GM18498 (cell line): ENCODE measurements around the gene XYLT2.
"Not testable (repeated sequence)": the region's sequence is repeated elsewhere in the genome, so short reads cannot be mapped to it uniquely, and the experiment has no call there.

ENCODE experiments used
- ATAC-seq: cut with Tn5 transposase; IDR thresholded peaks from one replicate; pipeline ENCODE4 v1.9.1; 2021; ENCODE audit warnings: mild to moderate bottlenecking, moderate library complexity; ENCODE audit not compliant: unreplicated experiment

XYLT2 gene

GRCh38 chr17:50345432-50346312 lies at the start of gene XYLT2:
TSS of gene XYLT2 (plus strand) at chr17:50346126. CDS start at chr17:50346141, 15 bp downstream.
- ATAC-seq = peak; percentile 83

- ATAC-seq = no peak
Observed at GRCh38 chr17:50297407-50297865, 48.5 kb upstream of the XYLT2 start.

DNA sequence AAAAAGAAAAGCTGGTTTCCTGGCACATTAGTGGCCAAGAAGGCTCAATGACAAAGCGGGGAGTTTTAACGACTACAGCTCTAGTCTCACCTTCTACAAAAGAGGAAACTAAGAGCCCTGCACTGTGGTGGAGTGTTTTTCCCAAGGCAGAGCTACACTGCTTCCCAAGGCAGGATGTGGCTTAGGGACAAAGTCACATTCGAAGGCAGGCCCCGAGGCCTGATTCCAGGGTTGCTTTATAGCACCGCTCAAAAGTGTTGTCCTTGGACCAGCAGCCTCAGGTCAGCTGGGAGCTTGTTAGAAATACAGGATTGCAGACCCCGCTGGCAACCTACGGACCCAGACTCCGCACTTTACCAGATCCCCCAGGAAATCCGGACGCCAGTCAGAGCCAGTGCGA lies 47.9 kb upstream of the XYLT2 start:
- ATAC-seq = no peak

GRCh38 chr17:50299776-50300175 lies 46.1 kb upstream of the XYLT2 start:
- no peak for ATAC-seq

- ATAC-seq = not testable (repeated sequence)
Observed at GRCh38 chr17:50300824-50301223, 45.1 kb upstream of the XYLT2 start.

DNA sequence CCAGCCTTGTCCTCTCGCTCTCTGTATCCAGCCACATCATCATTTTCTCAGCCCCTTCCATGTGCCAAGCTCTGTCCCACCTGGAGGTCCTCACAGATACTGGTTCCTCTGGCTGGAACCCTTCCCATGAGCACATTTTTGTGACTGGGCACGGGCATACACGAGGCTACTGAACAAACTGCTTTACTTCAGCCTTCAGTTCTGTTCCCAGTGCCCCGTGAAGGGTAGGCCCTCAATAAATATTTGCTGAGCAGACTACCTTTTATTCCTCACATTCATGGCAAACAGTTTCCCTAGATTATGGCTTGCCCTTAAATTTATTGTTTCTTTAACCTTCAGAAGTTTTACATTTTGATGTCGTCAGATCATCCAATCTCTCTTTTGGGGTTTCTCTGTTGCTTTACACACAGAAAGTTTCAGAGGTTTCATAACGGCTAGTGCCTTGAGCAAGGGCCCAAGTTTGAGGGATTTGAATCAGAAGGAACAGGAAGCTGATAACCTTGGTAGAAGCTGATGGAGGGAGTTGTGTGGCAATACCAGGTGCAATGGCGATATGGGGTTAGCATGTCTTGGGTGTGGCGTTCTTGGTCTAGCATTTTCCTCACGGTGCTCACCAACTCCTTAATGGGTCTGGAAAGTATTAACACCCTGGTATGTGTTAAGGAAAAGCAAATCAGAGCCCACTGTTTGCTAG lies 43.9 kb upstream of the XYLT2 start:
- no peak for ATAC-seq

DNA sequence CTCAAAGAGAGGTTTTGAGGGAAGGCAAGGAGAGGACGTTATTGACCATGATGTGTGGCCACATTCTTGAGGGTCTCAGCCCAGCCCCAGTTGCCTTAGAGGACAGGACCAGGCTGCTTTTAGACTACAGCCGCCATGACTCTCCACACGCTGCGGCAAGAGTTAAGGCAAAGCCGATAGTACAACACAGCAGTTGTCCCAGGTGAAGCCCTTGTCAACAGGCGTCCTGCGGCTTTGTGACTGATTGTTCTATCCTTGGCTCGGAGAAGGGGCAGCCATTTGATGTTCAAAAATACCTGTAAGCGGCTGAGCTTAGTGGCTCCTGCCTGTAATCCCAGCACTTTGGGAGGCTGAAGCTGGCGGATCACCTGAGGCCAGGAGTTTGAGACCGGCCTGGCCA lies 42.9 kb upstream of the XYLT2 start:
- no peak for ATAC-seq

DNA sequence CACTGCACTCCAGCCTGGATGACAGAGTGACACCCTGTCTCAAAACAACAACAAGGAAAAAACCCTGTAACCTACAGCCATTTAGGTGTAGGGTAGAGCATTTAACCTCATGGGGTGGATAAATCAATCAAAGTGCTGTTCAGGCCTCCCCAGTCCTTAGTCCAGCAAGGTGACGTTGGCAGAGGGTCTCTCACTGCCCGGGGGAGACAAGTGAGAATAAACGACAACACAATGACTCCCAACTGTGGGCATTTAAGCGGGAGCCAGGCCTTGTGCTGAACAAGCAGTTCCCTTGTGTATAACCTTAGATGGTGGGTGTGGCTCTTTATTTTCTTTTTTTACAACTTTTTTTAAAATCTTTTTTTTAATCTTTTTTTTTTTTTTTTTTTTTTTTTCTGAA lies 42.3 kb upstream of the XYLT2 start:
- ATAC-seq = no peak

DNA sequence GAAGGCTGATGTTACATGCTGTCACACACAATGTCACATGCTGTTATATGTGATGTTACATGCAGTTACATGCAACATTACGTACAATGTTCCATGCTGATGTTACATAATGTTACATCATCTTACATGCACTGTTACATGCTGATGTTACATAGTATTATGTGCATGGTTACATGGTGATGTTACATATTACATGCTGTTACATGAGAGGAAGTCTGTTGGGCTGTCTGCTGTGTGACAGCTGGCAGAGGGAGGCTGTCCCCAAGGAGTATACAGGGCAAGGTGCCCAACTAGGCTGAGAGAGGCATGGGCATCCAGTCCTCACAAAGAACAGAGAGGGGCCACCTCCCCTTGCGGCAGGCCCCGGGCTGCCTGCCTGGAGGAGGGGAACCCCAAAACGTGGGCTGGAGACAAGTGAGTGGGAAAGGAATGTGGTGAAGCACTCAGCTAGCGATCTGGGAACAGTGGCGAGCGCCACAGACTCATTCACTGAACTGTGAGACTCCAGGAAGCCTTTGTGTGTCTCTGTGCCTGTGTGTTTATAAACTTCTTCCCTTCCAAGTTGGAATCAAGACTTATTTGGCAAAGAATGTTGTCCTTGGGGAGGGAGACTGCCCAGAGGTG lies 41.0 kb upstream of the XYLT2 start:
- no peak for ATAC-seq

GRCh38 chr17:50307654-50308053 lies 38.3 kb upstream of the XYLT2 start:
- ATAC-seq = no peak

DNA sequence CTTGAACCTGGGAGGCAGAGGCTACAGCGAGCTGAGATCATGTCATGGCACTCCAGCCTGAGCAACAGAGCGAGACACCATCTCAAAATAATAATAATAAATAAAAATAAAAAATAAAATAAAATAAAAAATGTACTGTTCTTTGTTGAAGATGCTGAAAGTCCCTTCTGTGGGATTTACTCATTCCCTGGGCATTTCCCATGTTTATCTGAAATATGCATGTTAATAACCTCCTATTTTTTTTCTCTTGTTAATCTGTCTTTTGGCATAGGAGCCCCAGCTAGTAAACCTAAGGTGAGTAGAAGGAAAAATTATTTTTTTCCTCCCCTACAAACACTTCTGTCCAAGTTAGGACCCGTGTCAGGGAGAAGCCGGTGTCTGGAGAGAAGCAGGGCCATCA lies 37.3 kb upstream of the XYLT2 start:
- no peak for ATAC-seq

DNA sequence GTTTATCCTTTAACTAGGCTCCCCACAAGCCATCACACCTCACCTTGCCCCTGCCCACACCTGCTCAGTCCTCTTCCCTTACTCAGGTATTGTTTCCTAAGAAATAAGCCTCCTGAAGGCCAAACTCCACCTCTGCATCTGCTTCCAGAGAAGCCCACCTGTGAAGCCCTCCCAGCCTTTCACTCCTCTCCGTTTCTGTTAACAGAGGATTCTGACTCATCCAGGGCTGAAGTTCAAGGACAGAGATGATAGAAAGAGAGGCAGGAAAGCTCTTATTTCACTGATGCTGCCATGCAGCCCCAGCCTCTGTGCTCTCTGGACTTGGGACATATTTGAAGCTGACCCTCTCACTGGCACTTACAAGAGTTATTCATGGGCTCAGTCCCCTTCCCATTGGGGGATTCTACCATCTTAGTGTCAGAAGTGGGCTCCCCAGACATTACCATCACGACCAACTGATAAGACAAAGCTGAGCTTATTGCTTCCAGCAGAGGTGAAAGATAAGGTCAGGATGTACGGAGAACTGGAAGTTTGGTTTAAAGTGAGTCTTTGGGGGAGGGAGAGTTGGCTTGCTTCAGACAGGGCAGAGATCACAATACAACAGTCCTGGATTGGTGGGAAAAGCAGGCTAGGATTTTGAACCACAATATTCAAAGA lies 35.3 kb upstream of the XYLT2 start:
- ATAC-seq = no peak

DNA sequence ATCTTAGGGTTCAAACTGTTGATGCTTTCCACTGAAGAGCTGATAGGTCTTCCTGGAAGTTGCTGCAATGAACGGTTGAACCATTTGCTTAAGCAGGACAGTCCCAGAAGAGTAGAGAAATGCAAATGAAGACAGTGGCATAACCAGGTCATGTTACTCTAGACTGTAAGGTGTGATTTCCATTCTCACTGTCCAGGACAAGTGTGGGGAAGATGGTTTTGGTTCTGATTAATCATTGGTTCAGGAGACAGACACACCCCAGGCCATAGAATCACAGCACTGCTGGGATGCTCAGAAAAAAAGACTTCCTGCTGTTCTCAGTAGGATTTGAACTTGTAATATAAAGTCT lies 34.8 kb upstream of the XYLT2 start:
- no peak for ATAC-seq

GRCh38 chr17:50311483-50311882 lies 34.4 kb upstream of the XYLT2 start:
- ATAC-seq = no peak

GRCh38 chr17:50312308-50312707 lies 33.6 kb upstream of the XYLT2 start:
- no peak for ATAC-seq

- no peak for ATAC-seq
Observed at GRCh38 chr17:50314456-50315011, 31.4 kb upstream of the XYLT2 start.

DNA sequence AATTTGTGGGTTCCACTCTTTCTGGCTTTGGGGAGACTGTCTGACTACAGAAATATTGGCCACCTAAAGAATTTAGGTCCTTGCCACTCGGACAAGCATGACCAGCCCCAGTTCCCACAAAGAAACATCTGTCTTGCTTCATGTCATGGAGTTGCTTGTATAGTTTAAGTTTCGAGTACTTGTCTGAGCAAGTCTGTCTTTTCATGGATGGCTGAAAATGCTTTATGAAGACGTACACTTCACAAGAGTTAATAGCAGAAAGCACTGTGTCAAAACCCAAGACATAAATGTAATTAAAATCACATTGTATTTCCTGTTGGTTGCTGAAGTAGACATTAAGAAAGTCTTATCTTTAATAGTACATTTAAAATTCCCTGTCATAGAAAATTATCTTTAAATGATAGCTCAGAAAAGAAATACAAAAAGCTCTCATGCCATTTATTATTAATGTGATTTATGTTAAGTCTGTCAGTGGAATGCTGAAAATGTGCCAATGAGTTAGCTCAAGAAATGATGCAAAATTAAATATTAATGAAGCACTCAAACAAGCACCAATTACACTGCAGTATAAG lies 29.8 kb upstream of the XYLT2 start:
- no peak for ATAC-seq

DNA sequence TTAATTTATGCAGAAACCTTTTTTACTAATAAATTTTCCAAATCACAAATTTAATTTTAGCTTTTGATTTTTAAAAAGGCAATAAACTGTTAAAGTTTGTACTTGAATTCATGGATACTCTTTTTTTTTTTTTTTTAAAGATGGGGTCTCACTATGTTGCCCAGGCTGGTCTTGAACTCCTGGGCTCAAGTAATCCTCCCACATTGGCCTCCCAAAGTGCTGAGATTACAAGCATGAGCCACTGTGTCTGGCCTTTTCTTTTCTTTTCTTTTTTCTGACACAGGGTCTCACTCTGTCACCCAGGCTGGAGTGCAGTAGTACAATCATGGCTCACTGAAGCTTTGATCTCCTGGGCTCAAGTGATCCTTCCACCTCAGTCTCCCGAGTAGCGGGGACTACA lies 29.3 kb upstream of the XYLT2 start:
- not testable (repeated sequence) for ATAC-seq

- no peak for ATAC-seq
Observed at GRCh38 chr17:50317121-50317520, 28.8 kb upstream of the XYLT2 start.

- ATAC-seq = no peak
Observed at GRCh38 chr17:50318501-50319285, 27.2 kb upstream of the XYLT2 start.
